ENCODE measurements around the gene EXPH5.

Gene EXPH5

DNA sequence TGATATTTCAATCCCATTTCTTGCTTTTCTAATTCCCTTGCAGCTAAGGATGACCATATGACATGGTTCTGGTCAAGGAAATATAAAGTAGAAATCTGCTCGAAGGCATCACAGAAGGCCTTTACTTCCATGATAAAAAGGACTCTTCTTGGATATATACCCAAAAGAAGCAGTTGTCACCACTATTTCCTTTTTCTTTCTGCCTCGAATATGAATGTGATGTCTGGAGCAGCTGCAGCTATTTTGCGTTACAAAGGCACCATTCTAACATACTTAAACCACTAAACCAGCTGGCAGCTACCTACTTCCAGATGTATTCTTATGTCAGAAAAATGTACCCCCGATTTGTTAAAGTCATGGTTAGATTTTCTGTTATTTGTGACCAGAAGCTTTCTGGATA lies 18.9 kb downstream of the EXPH5 start:
- Histone ChIP-seq H3K4me3 (ENCODE audit: low read depth, low read length) (no peak overlapping the region), H3K27ac (ENCODE audit: extremely low read depth, low read depth, low read length) (no peak overlapping the region), H3K36me3 (ENCODE audit: control insufficient read depth in 2 of 2, insufficient read depth in 1 of 2, low read length in 2 of 2) (no peaks in the 10 kb centered on the region), H3K4me1 (ENCODE audit: control insufficient read depth, insufficient read depth, low read length) (no peaks in the 10 kb centered on the region), H3K9me3 (ENCODE audit: control insufficient read depth, insufficient read depth, low read depth, low read length) (no peaks in the 10 kb centered on the region)
- CTCF ChIA-PET, result interaction anchor here (1.2 kb wide), 1 partner anchor 23 kb away, joined by 3 read pairs; no protein-coding TSS in a partner anchor
- POLR2A ChIA-PET, result interaction anchor here (0.7 kb wide), 1 partner anchor 40 kb away, joined by 3 read pairs; no protein-coding TSS in a partner anchor
- TF ChIP-seq SETDB1 (IDR thresholded peaks at IDR 0.05; ENCODE audit: insufficient read length, low read length) (peak; percentile 83), ZNF501 (tag by site-specific recombination; IDR thresholded peaks at IDR 0.05) (no peak)

DNA sequence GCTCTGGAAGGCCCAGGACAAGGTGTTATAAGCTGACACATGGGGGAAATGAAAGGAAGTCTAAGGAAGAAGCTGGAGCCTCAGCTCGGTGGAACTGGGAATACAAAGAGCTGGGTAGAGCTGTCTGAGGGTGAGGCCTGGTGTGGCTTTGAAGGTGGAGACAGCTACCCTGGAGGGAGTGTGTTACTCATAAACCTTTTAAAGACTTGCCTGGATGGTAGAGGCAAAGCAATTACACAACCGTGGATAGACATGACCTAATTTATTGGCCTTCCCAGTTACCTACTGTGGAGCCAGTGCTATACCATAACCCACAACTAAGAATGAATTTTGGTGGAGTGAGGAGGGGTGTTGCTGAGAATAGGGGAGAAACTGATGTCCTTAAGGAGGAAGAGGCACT lies 22.6 kb downstream of the EXPH5 start:
- Histone ChIP-seq H3K9me3 (ENCODE audit: control insufficient read depth, insufficient read depth, low read depth, low read length) (no peaks in the 10 kb centered on the region), H3K4me3 (ENCODE audit: low read depth, low read length) (no peak overlapping the region), H3K4me1 (ENCODE audit: control insufficient read depth, insufficient read depth, low read length) (no peaks in the 10 kb centered on the region), H3K36me3 (ENCODE audit: control insufficient read depth in 2 of 2, insufficient read depth in 1 of 2, low read length in 2 of 2) (no peaks in the 10 kb centered on the region), H3K27ac (ENCODE audit: extremely low read depth, low read depth, low read length) (no peak overlapping the region)
- ChIA-PET POLR2A (no interaction called here), CTCF (interaction anchor here (0.6 kb wide), 1 partner anchor 24 kb away, joined by 3 read pairs; no protein-coding TSS in a partner anchor)
- no peak for TF ChIP-seq SCRT2 (tag by site-specific recombination; IDR thresholded peaks at IDR 0.05)
- no peak for TF ChIP-seq ZNF24 (tag by site-specific recombination; IDR thresholded peaks at IDR 0.05)
- TF ChIP-seq ZNF394 (tag by site-specific recombination; IDR thresholded peaks at IDR 0.05; ENCODE audit: borderline replicate concordance), result peak; percentile 36; the same call in 1 of the 2 replicates
- no peak for TF ChIP-seq ZNF10 (tag by site-specific recombination; IDR thresholded peaks at IDR 0.05)
- TF ChIP-seq HOXC10 (CRISPR knock-in tag; IDR thresholded peaks at IDR 0.05), result no peak
- no peak for TF ChIP-seq TCF7L2 (IDR thresholded peaks at IDR 0.05; ENCODE audit: borderline replicate concordance, low read depth, low read length)
- TF ChIP-seq GLI4 (tag by site-specific recombination; IDR thresholded peaks at IDR 0.05), result no peak
- no peak for TF ChIP-seq ZNF2 (tag by site-specific recombination; IDR thresholded peaks at IDR 0.05)
- TF ChIP-seq, protein P1, sequence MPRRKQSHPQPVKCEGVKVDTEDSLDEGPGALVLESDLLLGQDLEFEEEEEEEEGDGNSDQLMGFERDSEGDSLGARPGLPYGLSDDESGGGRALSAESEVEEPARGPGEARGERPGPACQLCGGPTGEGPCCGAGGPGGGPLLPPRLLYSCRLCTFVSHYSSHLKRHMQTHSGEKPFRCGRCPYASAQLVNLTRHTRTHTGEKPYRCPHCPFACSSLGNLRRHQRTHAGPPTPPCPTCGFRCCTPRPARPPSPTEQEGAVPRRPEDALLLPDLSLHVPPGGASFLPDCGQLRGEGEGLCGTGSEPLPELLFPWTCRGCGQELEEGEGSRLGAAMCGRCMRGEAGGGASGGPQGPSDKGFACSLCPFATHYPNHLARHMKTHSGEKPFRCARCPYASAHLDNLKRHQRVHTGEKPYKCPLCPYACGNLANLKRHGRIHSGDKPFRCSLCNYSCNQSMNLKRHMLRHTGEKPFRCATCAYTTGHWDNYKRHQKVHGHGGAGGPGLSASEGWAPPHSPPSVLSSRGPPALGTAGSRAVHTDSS (tag by site-specific recombination; IDR thresholded peaks at IDR 0.05), result no peak
- TF ChIP-seq, protein P2, sequence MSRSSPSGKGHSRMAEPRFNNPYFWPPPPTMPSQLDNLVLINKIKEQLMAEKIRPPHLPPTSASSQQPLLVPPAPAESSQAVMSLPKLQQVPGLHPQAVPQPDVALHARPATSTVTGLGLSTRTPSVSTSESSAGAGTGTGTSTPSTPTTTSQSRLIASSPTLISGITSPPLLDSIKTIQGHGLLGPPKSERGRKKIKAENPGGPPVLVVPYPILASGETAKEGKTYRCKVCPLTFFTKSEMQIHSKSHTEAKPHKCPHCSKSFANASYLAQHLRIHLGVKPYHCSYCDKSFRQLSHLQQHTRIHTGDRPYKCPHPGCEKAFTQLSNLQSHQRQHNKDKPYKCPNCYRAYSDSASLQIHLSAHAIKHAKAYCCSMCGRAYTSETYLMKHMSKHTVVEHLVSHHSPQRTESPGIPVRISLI (tag by site-specific recombination; IDR thresholded peaks at IDR 0.05), result no peak
- no peak for TF ChIP-seq ZBTB21 (tag by site-specific recombination; IDR thresholded peaks at IDR 0.05)
- TF ChIP-seq ZNF184 (tag by site-specific recombination; IDR thresholded peaks at IDR 0.05), result no peak
- 0 out of 2 replicates have a peak, but pooled peaks have one; percentile 22 for TF ChIP-seq ZNF600 (tag by site-specific recombination; IDR thresholded peaks at IDR 0.05)
- no peak for TF ChIP-seq ZNF302 (tag by site-specific recombination; IDR thresholded peaks at IDR 0.05; ENCODE audit: low read depth)
- TF ChIP-seq GLIS1 (tag by site-specific recombination; IDR thresholded peaks at IDR 0.05), result peak; percentile 7; the same call in 1 of the 2 replicates
- TF ChIP-seq ZNF707 (tag by site-specific recombination; IDR thresholded peaks at IDR 0.05), result no peak
- TF ChIP-seq ZNF624 (tag by site-specific recombination; IDR thresholded peaks at IDR 0.05), result no peak
- no peak for TF ChIP-seq ZFHX2 (tag by site-specific recombination; conservative IDR thresholded peaks at IDR 0.05)
- TF ChIP-seq, protein P3, sequence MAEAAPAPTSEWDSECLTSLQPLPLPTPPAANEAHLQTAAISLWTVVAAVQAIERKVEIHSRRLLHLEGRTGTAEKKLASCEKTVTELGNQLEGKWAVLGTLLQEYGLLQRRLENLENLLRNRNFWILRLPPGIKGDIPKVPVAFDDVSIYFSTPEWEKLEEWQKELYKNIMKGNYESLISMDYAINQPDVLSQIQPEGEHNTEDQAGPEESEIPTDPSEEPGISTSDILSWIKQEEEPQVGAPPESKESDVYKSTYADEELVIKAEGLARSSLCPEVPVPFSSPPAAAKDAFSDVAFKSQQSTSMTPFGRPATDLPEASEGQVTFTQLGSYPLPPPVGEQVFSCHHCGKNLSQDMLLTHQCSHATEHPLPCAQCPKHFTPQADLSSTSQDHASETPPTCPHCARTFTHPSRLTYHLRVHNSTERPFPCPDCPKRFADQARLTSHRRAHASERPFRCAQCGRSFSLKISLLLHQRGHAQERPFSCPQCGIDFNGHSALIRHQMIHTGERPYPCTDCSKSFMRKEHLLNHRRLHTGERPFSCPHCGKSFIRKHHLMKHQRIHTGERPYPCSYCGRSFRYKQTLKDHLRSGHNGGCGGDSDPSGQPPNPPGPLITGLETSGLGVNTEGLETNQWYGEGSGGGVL (tag by site-specific recombination; IDR thresholded peaks at IDR 0.05), result no peak
- no peak for TF ChIP-seq ZNF132 (tag by site-specific recombination; IDR thresholded peaks at IDR 0.05; ENCODE audit: borderline replicate concordance)
- TF ChIP-seq ZNF324 (tag by site-specific recombination; IDR thresholded peaks at IDR 0.05), result no peak
- TF ChIP-seq, protein P4, sequence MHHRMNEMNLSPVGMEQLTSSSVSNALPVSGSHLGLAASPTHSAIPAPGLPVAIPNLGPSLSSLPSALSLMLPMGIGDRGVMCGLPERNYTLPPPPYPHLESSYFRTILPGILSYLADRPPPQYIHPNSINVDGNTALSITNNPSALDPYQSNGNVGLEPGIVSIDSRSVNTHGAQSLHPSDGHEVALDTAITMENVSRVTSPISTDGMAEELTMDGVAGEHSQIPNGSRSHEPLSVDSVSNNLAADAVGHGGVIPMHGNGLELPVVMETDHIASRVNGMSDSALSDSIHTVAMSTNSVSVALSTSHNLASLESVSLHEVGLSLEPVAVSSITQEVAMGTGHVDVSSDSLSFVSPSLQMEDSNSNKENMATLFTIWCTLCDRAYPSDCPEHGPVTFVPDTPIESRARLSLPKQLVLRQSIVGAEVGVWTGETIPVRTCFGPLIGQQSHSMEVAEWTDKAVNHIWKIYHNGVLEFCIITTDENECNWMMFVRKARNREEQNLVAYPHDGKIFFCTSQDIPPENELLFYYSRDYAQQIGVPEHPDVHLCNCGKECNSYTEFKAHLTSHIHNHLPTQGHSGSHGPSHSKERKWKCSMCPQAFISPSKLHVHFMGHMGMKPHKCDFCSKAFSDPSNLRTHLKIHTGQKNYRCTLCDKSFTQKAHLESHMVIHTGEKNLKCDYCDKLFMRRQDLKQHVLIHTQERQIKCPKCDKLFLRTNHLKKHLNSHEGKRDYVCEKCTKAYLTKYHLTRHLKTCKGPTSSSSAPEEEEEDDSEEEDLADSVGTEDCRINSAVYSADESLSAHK (tag by site-specific recombination; IDR thresholded peaks at IDR 0.05), result no peak
- TF ChIP-seq IKZF3 (tag by site-specific recombination; IDR thresholded peaks at IDR 0.05), result no peak
- TF ChIP-seq, protein P5, sequence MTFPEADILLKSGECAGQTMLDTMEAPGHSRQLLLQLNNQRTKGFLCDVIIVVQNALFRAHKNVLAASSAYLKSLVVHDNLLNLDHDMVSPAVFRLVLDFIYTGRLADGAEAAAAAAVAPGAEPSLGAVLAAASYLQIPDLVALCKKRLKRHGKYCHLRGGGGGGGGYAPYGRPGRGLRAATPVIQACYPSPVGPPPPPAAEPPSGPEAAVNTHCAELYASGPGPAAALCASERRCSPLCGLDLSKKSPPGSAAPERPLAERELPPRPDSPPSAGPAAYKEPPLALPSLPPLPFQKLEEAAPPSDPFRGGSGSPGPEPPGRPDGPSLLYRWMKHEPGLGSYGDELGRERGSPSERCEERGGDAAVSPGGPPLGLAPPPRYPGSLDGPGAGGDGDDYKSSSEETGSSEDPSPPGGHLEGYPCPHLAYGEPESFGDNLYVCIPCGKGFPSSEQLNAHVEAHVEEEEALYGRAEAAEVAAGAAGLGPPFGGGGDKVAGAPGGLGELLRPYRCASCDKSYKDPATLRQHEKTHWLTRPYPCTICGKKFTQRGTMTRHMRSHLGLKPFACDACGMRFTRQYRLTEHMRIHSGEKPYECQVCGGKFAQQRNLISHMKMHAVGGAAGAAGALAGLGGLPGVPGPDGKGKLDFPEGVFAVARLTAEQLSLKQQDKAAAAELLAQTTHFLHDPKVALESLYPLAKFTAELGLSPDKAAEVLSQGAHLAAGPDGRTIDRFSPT (tag by site-specific recombination; IDR thresholded peaks at IDR 0.05), result no peak
- no peak for TF ChIP-seq OVOL3 (tag by site-specific recombination; IDR thresholded peaks at IDR 0.05)
